Calu3 (cell line): Measurements from ENCODE around the gene EXOSC9. TPM values are rescaled to one million over a fixed set of nuclear protein-coding genes. Genes with fewer than 3 reads are reported as not detected.

ENCODE experiments used
- BruUV-seq: library from RNA; stranded (reverse); fragments of 400-500 nt; replicated peaks from 2 replicates; lab custom pipeline; 2021; lab: Mats Ljungman, UMichigan
- CTCF ChIA-PET: fragments of 300-600 bp; sonication (Branson Sonifier 250); formaldehyde crosslinking; loops from one replicate; lab custom pipeline; 2022; ENCODE audit warnings: antibody characterized with exemption; lab: Charles Lee
- DNase-seq: peaks from one replicate; pipeline ENCODE4 v3.0.0; 2022
- H3K27ac Mint-ChIP-seq: one replicate; pipeline ENCODE4 v1.8.0; 2022; ENCODE audit warnings: mixed read lengths; ENCODE audit not compliant: unreplicated experiment
- H3K27me3 Mint-ChIP-seq: one replicate; pipeline ENCODE4 v1.8.0; 2022; ENCODE audit warnings: mixed read lengths; ENCODE audit not compliant: unreplicated experiment
- H3K36me3 Mint-ChIP-seq: one replicate; pipeline ENCODE4 v1.8.0; 2022; ENCODE audit warnings: mild to moderate bottlenecking, moderate library complexity, mixed read lengths; ENCODE audit not compliant: insufficient read depth, unreplicated experiment
- H3K4me1 Mint-ChIP-seq: one replicate; pipeline ENCODE4 v1.8.0; 2022; ENCODE audit warnings: mild to moderate bottlenecking, low read depth, mixed read lengths; ENCODE audit not compliant: unreplicated experiment
- H3K4me3 Mint-ChIP-seq: one replicate; pipeline ENCODE4 v1.8.0; 2022; ENCODE audit warnings: mild to moderate bottlenecking, low read depth, moderate library complexity, mixed read lengths; ENCODE audit not compliant: unreplicated experiment
- H3K9me3 Mint-ChIP-seq: one replicate; pipeline ENCODE4 v1.8.0; 2022; ENCODE audit warnings: low read depth, mixed read lengths; ENCODE audit not compliant: unreplicated experiment
- intact Hi-C: fragments of 100-400 bp; cut with micrococcal nuclease; formaldehyde crosslinking; loops from one replicate; pipeline ENCODE4 v1.10.0; 2022; ENCODE audit not compliant: unreplicated experiment
- total RNA-seq: library from RNA; stranded (reverse); gene quantifications from 2 replicates; pipeline ENCODE4 v1.2.3, GENCODE V29; 2022
- TF ChIP-seq, protein P1 (sequence below): fragments of 200-600 bp; IDR thresholded peaks from one replicate; pipeline ENCODE4 v1.8.0; 2022; ENCODE audit warnings: antibody characterized with exemption; ENCODE audit not compliant: unreplicated experiment

The EXOSC9 gene
- total RNA-seq, 1 experiment from 2014 or later = 22.3 TPM

DNA sequence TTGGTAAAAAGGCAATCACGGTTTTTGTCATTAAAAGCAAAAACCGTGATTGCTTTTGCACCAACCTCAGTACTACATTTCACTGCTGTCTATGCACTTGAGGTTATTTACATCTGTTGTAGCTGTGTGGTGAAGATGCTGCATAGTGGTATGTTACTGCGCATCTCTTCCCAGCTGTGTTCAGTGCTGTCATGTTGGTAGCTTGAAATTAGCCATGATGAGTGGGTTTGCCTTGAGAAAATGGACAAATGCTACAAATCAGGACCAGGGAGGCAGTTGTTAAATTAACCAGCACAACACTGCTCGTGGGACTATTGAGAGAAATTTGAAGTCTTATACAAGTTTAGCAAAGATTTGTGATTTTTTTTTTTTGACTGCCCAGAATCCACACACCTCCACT is 34.0 kb upstream of the EXOSC9 start:
- Mint-ChIP-seq H3K4me3 (no peak overlapping the region), H3K27me3 (no peaks in the 10 kb centered on the region), H3K36me3 (no peaks in the 10 kb centered on the region), H3K27ac (no peak overlapping the region), H3K4me1 (no peaks in the 10 kb centered on the region), H3K9me3 (no peaks in the 10 kb centered on the region)
- TF ChIP-seq, protein P1, sequence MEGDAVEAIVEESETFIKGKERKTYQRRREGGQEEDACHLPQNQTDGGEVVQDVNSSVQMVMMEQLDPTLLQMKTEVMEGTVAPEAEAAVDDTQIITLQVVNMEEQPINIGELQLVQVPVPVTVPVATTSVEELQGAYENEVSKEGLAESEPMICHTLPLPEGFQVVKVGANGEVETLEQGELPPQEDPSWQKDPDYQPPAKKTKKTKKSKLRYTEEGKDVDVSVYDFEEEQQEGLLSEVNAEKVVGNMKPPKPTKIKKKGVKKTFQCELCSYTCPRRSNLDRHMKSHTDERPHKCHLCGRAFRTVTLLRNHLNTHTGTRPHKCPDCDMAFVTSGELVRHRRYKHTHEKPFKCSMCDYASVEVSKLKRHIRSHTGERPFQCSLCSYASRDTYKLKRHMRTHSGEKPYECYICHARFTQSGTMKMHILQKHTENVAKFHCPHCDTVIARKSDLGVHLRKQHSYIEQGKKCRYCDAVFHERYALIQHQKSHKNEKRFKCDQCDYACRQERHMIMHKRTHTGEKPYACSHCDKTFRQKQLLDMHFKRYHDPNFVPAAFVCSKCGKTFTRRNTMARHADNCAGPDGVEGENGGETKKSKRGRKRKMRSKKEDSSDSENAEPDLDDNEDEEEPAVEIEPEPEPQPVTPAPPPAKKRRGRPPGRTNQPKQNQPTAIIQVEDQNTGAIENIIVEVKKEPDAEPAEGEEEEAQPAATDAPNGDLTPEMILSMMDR = no peak
- intact Hi-C loops = no loop called here
- no peak for DNase-seq
- no TSS peak for BruUV-seq
- CTCF ChIA-PET = interaction anchor here (0.7 kb wide), 1 partner anchor 277 kb away, joined by 4 read pairs; no protein-coding TSS in a partner anchor

DNA sequence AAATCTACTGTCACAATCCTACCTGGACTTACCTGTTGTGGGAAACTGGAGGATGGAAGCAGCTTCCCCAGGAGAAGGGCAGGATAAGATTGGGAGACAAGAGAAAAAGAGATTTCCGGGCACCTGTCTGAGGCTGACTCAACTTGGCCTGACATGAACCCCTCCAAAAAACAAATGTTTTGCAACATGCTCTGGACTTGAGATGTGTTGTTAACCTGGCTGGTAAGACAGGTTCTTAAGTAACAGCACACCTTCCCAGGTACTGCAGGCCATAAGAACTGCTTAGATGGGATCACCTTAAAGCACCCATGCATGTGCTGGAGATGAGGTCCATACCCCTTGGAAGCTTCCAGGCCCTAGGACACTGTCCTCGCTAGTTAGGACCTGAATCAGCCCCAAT is 31.8 kb upstream of the EXOSC9 start:
- no peaks in the 10 kb centered on the region for H3K36me3 Mint-ChIP-seq
- no peak for DNase-seq
- BruUV-seq = no TSS peak
- CTCF ChIA-PET = no interaction called here
- H3K27ac Mint-ChIP-seq = no peak overlapping the region
- no peak overlapping the region for H3K4me3 Mint-ChIP-seq
- H3K4me1 Mint-ChIP-seq = no peaks in the 10 kb centered on the region
- TF ChIP-seq, protein P1 = no peak
- H3K27me3 Mint-ChIP-seq = no peaks in the 10 kb centered on the region
- no peaks in the 10 kb centered on the region for H3K9me3 Mint-ChIP-seq
- intact Hi-C loops = no loop called here

DNA sequence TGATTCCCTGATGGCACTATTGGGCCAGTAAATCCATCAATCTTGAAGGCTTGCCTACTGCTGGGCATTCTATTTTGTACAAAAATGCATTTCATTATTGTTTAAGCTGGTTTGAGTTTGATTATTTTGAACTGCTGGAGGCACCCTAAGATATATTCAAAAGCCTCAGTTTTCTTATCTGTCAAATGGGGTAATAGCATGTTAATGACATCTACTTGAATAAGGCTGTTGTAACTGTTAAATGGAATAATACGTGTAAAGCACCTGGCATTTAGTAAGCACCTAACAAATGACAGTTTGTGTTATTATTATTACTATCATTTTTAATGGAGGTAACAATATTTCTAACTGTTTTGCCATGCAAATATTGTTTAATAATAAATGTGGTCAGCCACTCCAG is 29.3 kb upstream of the EXOSC9 start:
- BruUV-seq = no TSS peak
- no peak overlapping the region for H3K27ac Mint-ChIP-seq
- CTCF ChIA-PET = no interaction called here
- TF ChIP-seq, protein P1 = no peak
- H3K4me1 Mint-ChIP-seq = no peaks in the 10 kb centered on the region
- intact Hi-C loops = no loop called here
- no peak for DNase-seq
- no peak overlapping the region for H3K4me3 Mint-ChIP-seq
- H3K9me3 Mint-ChIP-seq = no peaks in the 10 kb centered on the region
- H3K36me3 Mint-ChIP-seq = no peaks in the 10 kb centered on the region
- no peaks in the 10 kb centered on the region for H3K27me3 Mint-ChIP-seq

DNA sequence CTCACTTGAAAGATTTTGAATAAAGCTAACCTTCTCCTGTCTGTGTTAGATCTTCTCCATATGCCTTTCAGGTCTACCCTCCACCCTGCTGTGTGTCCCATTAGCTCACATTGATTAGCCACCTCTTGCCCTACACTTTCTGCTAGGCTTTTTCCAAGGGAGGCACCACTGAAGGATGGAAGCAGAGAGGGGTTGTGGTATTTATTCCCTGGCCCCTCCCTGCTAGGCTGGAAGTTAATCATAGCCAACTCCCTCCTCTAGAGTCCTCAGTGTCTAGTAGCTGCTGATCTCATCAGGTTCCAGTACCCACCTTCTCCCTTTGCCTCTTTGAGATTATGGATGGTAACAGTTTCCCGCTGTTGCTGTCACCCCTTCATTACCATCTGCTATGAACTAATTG is 27.2 kb upstream of the EXOSC9 start:
- Mint-ChIP-seq H3K4me3 (no peak overlapping the region), H3K27ac (no peak overlapping the region), H3K4me1 (no peaks in the 10 kb centered on the region), H3K36me3 (no peaks in the 10 kb centered on the region), H3K9me3 (no peaks in the 10 kb centered on the region), H3K27me3 (no peaks in the 10 kb centered on the region)
- CTCF ChIA-PET = no interaction called here
- intact Hi-C loops = no loop called here
- TF ChIP-seq, protein P1 = no peak
- no peak for DNase-seq
- BruUV-seq = no TSS peak
